Stimulated activated CD4-positive, alpha-beta T cell treated with anti-CD3 and anti-CD28 coated beads, Interleukin-1b, Interleukin-23, amount 100 ng/mL, for 24 hours (primary cell): ENCODE data around the gene MEF2A.
"Not testable (repeated sequence)": the region's sequence is repeated elsewhere in the genome, so short reads cannot be mapped to it uniquely, and the experiment has no call there.

ENCODE experiments used
- DNase-seq, 4 experiments: peaks; one replicate each; pipeline ENCODE4 v3.0.0-alpha.2; 2020; ENCODE audit warnings: low read depth in 4 of 4, low spot score in 1 of 4

Gene MEF2A

GRCh38 chr15:99565299-99566156, at the start of gene MEF2A:
Gene MEF2A (plus strand): TSS chr15:99565984. CDS start chr15:99633120, 67,136 bp downstream.
- DNase-seq, result peak; percentile 79 to 87 (median 83)

- no peak for DNase-seq
These were observed 47.6 kb upstream of the MEF2A start for GRCh38 chr15:99518191-99518590.

- DNase-seq, result not testable (repeated sequence)
These were observed 46.4 kb upstream of the MEF2A start for GRCh38 chr15:99519366-99519765.

GRCh38 chr15:99522288-99522687, 43.5 kb upstream of the MEF2A start:
- no peak for DNase-seq

- DNase-seq, result no peak
These were observed 39.6 kb upstream of the MEF2A start for GRCh38 chr15:99526176-99526575.

GRCh38 chr15:99526671-99527070, 39.1 kb upstream of the MEF2A start:
- DNase-seq, result no peak

GRCh38 chr15:99536422-99537040, 29.3 kb upstream of the MEF2A start:
- no peak for DNase-seq

- no peak for DNase-seq
These were observed 28.4 kb upstream of the MEF2A start for GRCh38 chr15:99537344-99537743.

- no peak for DNase-seq
These were observed 27.5 kb upstream of the MEF2A start for GRCh38 chr15:99538261-99538660.

- DNase-seq, result no peak
These were observed 23.0 kb upstream of the MEF2A start for GRCh38 chr15:99542828-99543227.

- DNase-seq, result no peak
These were observed 20.2 kb upstream of the MEF2A start for GRCh38 chr15:99545605-99546004.

GRCh38 chr15:99546441-99547100, 19.2 kb upstream of the MEF2A start:
- DNase-seq, result no peak

- DNase-seq, result no peak
These were observed 18.3 kb upstream of the MEF2A start for GRCh38 chr15:99547517-99547916.

- DNase-seq, result no peak
These were observed 15.7 kb upstream of the MEF2A start for GRCh38 chr15:99550077-99550476.

- DNase-seq, result no peak
These were observed 13.7 kb upstream of the MEF2A start for GRCh38 chr15:99552111-99552510.

- DNase-seq, result no peak
These were observed 10.8 kb upstream of the MEF2A start for GRCh38 chr15:99554880-99555488.

- no peak for DNase-seq
These were observed 9.8 kb upstream of the MEF2A start for GRCh38 chr15:99556011-99556410.

GRCh38 chr15:99556578-99556977, 9.2 kb upstream of the MEF2A start:
- DNase-seq, result no peak

GRCh38 chr15:99558084-99558483, 7.7 kb upstream of the MEF2A start:
- no peak for DNase-seq

GRCh38 chr15:99558571-99558970, 7.2 kb upstream of the MEF2A start:
- no peak for DNase-seq

GRCh38 chr15:99561476-99562230, 4.1 kb upstream of the MEF2A start:
- no peak for DNase-seq
